ENCODE measurements around the gene CPLX1.
"Not testable (repeated sequence)": the region's sequence is repeated elsewhere in the genome, so short reads cannot be mapped to it uniquely, and the experiment has no call there.

Gene CPLX1

GRCh38 chr4:776743-777441, 49.0 kb downstream of the CPLX1 start:
- no peak for DNase-seq (ENCODE audit: low spot score)

- not testable (repeated sequence) for DNase-seq (ENCODE audit: low spot score)
These were observed 50.4 kb downstream of the CPLX1 start for GRCh38 chr4:775485-775884.

DNA sequence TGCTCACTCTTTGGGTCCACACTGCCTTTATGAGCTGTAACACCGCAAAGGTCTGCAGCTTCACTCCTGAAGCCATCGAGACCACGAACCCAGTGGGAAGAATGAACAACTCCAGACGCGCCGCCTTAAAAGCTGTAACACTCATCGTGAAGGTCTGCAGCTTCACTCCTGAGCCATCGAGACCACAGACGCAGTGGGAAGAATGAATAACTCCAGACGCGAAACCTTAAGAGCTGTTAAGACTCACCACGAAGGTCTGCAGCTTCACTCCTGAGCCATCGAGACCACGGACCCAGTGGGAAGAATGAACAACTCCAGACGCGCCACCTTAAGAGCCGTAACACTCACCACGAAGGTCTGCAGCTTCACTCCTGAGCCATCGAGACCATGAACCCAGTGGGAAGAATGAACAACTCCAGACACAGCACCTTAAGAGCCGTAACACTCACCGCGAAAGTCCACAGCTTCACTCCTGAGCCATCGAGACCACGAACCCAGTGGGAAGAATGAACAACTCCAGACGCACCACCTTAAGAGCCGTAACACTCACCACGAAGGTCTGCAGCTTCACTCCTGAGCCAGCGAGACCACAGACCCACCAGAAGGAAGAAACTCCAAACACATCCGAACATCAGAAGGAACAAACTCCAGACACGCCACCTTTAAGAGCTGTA, 51.4 kb downstream of the CPLX1 start:
- not testable (repeated sequence) for DNase-seq (ENCODE audit: low spot score)

- no peak for DNase-seq (ENCODE audit: low spot score)
These were observed 52.7 kb downstream of the CPLX1 start for GRCh38 chr4:773214-773613.

DNA sequence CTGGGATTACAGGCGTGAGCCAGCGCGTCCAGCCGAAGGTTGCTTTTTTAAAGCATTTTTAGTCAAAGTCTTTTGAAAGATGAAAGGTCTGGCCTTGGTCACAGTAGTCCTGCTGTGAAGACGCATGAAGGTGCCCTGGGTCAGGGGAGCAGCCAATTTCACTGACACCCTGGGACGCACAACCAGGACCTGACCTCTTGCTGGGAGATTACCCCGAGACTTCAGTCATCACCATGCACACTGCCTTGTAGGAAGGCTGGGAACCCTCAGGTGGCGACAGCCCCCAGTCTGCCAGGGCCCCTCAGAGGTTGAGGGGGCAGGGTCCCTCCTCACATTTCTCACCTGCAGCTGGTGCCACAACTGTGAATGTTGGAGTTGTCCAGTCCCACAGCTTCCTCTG, 53.2 kb downstream of the CPLX1 start:
- DNase-seq (ENCODE audit: low spot score) = no peak

DNA sequence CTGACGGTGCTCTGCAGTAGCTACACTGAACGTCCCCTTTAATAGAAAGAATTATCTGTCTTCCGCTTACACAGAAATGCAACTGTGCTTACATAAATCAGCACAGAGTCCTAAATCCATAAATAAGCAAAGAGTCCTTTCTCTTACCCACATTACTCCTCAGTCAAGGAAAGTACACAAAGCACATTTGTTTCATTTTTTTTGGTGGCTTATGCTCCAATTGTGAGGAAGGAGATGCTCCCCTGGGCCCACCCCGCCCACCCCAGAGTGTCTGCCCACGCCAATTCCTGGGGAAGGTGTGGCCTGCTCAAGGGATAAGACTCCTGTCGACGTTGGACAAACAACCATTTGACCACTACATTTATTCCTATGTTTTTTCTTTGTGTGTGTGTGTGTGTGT, 53.8 kb downstream of the CPLX1 start:
- no peak for DNase-seq (ENCODE audit: low spot score)

GRCh38 chr4:771464-771863, 54.5 kb downstream of the CPLX1 start:
- DNase-seq (ENCODE audit: low spot score) = no peak

GRCh38 chr4:770022-770421, 55.9 kb downstream of the CPLX1 start:
- DNase-seq (ENCODE audit: low spot score) = no peak

- DNase-seq (ENCODE audit: low spot score) = no peak
These were observed 56.4 kb downstream of the CPLX1 start for GRCh38 chr4:769511-769910.

DNA sequence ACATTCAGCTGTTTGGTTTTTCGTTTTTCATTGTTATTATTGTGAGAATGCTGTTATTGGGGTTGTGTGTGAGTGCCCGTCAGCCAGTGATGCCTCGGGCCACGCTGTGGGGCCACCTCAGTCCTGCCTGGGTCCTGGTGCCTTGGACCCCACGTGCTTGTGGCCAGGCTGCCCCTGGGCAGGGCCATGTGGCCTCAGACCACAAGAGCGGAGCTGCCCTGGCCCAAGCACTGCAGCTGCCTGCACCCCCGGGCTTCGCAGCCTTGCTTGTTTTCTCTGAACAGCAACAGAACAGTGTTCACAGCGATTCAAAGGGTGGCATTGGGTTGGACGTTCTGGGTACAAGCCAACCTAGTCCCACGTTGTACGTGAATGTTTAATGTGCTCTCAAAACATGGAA, 56.9 kb downstream of the CPLX1 start:
- no peak for DNase-seq (ENCODE audit: low spot score)

DNA sequence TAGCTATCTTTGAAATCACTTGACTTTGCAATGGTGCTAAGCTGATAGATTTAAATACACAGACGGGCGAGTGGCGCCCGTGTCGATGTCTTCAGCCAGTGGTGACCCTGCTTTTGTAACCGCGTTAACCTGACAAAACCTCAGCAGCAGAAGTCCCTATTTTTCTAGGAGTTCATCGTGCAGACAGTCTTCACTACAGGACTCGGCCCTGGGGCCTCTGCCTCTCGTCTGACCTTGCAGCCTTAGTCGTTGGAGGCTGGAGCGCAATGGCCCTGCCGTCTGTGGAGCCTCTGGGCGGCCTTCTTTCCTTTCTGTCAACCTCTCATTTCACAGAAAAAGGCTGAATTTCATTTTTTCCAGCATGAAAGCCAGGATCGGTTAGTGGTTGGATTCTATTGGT, 57.9 kb downstream of the CPLX1 start:
- no peak for DNase-seq (ENCODE audit: low spot score)

DNA sequence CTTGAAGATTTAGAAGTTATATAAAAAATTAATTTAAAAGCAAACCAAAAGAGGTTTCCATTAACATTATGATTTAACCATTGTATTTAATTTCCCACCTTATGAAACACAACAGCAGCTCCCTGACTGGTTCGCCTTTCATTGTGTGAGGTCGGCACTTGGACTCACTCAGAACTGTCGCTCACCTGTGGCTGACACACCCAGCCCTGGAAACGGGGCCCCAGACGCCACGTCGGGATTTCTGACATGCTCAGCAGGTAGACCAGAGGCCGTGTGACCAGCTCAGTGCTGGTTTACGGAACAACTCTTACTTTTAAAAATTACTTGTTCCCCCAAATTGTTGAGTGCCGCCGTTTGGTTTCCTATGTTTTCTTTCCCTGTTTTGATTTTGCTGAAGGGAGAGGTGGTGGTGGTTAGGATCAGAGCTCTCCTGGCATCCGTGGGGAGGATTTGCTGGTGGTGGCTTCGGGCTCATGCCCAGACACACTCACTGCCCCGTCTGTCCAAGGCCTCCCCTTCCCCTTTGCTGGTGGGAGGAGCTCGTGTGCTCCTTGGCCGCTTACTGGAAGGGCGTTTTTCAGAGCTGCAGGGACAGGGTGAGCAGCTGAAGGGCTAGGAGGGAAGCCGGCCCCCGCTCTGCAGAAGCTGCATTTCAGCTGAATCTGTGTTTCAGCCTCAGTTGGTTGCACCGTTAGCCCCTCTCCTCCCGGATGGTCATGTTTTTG, 59.2 kb downstream of the CPLX1 start:
- DNase-seq (ENCODE audit: low spot score) = no peak

DNA sequence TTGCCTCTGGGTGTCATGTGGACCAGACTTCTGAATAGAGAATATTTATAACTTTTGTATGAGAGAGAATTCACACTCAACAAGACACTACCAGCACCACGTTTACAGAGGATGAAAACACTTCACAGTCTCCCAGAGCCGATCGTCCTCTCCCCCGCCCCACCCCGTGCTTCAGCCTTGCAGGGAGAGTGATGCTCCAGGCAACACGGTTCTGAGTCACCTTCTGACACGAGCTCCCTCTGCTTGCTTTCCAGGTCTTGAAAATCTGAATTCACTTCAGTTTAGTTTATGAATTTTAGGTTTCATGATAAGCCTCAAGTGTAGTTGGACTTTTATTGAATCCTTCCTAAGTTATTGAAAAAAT, 59.8 kb downstream of the CPLX1 start:
- DNase-seq (ENCODE audit: low spot score) = no peak

DNA sequence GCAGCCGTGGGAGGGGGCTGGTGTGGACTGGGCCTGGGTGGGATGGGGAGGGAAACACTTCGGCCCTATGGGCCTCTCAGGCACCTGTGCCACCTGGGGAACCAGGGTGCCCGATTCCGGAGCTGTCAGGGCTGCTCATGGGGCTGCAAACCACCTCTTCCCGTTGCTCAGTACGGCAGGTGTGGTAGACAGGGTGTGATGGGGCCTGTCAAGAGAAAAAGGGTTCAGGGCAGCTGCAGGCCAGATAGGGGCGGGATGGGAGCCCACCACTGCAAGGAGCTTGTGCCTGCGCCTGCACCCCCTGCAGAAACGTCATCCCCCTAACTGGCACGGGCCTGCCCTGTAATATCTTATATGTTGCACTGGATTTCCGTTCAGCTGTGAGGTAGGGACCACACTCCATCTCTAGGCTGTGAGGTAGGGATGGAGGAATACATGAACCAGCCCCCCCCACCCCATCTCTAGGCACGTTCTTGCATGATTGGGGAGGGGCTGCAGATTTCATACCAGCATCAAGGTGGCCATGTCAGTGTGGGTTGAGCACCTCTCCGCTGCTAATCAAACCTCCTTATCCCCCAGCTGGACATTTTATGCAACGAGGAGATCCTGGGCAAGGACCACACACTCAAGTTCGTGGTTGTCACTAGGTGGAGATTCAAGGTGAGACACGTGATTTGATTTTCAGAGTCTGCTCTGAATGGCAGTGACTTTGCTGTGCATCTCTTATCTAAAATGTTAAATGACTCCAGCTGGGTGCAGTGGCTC, 61.3 kb downstream of the CPLX1 start:
- no peak for DNase-seq (ENCODE audit: low spot score)

DNA sequence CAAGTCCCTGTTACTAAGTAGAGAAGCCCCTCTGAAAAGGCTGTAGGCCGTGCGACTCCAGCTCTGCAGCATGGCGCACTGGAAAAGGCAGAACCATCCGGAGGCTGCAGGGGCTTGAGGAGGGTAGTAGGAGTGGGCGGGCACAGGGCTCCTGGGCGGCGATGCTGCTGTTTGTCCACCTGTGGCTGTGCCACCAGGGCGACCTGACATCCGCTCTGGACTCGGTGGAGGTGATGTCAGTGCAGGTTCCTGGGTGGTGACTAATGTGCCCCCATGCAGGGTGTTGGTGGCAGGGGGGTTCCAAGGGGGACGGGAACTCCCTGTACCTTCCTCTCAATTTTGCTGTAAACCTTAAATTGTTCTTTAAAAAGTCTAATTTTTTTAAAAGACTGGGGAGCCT, 62.0 kb downstream of the CPLX1 start:
- no peak for DNase-seq (ENCODE audit: low spot score)

GRCh38 chr4:763191-763810, 62.6 kb downstream of the CPLX1 start:
- no peak for DNase-seq (ENCODE audit: low spot score)

- DNase-seq (ENCODE audit: low spot score) = no peak
These were observed 63.4 kb downstream of the CPLX1 start for GRCh38 chr4:762211-763190.

- no peak for DNase-seq (ENCODE audit: low spot score)
These were observed 64.2 kb downstream of the CPLX1 start for GRCh38 chr4:761739-762138.

DNA sequence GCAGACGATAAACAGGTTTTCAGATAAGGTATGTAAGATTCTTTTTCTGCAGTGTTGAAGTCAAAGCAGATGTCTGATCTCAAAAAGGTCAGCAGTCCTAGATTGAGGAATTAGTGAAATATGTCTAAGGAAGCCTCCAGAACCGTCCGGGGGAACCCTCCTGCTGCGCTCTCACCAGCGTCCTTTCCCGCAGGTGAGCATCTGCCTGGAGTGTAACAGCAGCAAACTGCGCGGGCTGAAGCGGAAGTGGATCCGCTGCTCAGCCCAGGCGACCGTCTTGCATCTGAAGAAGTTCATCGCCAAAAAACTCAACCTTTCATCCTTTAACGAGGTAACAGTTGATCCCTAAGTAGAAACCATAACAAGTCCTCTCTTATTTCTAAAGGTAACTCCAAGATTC, 64.8 kb downstream of the CPLX1 start:
- DNase-seq (ENCODE audit: low spot score) = no peak

DNA sequence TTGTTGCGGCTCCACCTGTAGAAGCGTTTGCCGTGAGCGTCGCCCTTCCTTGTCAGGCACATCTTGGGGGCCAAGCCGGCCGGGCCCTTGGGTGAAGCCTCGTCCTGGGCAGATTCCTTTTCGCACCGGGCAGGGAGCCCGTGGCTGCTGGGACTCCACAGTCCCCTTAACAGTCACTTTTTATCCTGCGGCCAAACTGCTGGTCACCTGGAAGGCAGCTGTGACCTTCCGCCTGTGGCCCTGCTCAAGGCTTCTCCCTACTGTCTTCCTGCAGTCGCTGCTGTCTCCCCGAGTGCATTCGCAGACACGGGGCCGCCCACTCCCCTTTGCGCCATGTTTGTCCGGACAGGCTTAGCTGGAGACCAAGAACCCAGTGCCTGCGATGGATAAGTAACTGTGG, 65.3 kb downstream of the CPLX1 start:
- DNase-seq (ENCODE audit: low spot score) = no peak

- not testable (repeated sequence) for DNase-seq (ENCODE audit: low spot score)
These were observed 66.1 kb downstream of the CPLX1 start for GRCh38 chr4:759810-760209.
